Type B pancreatic cell (in vitro differentiated cells): ENCODE results near the gene TCHP. TPM values are rescaled to one million over a fixed set of nuclear protein-coding genes. Genes with fewer than 3 reads are reported as not detected.
A peak's percentile ranks its signal among the peaks of the same experiment; 100 is the strongest.

Experiments
- DNase-seq: peaks from one replicate; pipeline ENCODE4 v3.0.0; 2021; ENCODE audit warnings: mixed read lengths; ENCODE audit not compliant: unreplicated experiment; ENCODE audit errors: extremely low spot score
- H3K27ac Mint-ChIP-seq: 2 replicates; pipeline ENCODE4 v1.8.0; 2021; ENCODE audit warnings: mild to moderate bottlenecking, mixed read lengths
- H3K27me3 Mint-ChIP-seq: 2 replicates; pipeline ENCODE4 v1.8.0; 2021; ENCODE audit warnings: mixed read lengths
- H3K36me3 Mint-ChIP-seq: 2 replicates; pipeline ENCODE4 v1.8.0; 2021; ENCODE audit warnings: mixed read lengths
- H3K4me1 Mint-ChIP-seq: one replicate; pipeline ENCODE4 v1.8.0; 2021; ENCODE audit warnings: mixed read lengths; ENCODE audit not compliant: unreplicated experiment
- H3K4me3 Mint-ChIP-seq: 2 replicates; pipeline ENCODE4 v1.8.0; 2021; ENCODE audit warnings: mild to moderate bottlenecking, mixed read lengths
- H3K9me3 Mint-ChIP-seq: 2 replicates; pipeline ENCODE4 v1.8.0; 2021; ENCODE audit warnings: mixed read lengths
- total RNA-seq: library from RNA; stranded (reverse); gene quantifications from 2 replicates; pipeline ENCODE4 v1.2.1, GENCODE V29; 2021; ENCODE audit warnings: low replicate concordance
- TF ChIP-seq, protein P1 (sequence below): fragments of 200-600 bp; sonication (generic); conservative IDR thresholded peaks from 2 replicates; pipeline ENCODE4 v1.5.0; 2021; ENCODE audit warnings: antibody characterized with exemption, mild to moderate bottlenecking

The TCHP gene
- total RNA-seq, 1 donor from 2014 or later: 21.6 TPM

GRCh38 chr12:109940339-109940923 lies 40.4 kb downstream of the TCHP start:
- Mint-ChIP-seq H3K4me3 (no peak overlapping the region), H3K27ac (no peak overlapping the region), H3K36me3 (peaks cover 11% of the 10 kb centered on the region), H3K9me3 (no peaks in the 10 kb centered on the region), H3K27me3 (no peaks in the 10 kb centered on the region), H3K4me1 (peaks cover 10% of the 10 kb centered on the region)
- no peak for DNase-seq
- TF ChIP-seq, protein P1, sequence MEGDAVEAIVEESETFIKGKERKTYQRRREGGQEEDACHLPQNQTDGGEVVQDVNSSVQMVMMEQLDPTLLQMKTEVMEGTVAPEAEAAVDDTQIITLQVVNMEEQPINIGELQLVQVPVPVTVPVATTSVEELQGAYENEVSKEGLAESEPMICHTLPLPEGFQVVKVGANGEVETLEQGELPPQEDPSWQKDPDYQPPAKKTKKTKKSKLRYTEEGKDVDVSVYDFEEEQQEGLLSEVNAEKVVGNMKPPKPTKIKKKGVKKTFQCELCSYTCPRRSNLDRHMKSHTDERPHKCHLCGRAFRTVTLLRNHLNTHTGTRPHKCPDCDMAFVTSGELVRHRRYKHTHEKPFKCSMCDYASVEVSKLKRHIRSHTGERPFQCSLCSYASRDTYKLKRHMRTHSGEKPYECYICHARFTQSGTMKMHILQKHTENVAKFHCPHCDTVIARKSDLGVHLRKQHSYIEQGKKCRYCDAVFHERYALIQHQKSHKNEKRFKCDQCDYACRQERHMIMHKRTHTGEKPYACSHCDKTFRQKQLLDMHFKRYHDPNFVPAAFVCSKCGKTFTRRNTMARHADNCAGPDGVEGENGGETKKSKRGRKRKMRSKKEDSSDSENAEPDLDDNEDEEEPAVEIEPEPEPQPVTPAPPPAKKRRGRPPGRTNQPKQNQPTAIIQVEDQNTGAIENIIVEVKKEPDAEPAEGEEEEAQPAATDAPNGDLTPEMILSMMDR: no peak

DNA sequence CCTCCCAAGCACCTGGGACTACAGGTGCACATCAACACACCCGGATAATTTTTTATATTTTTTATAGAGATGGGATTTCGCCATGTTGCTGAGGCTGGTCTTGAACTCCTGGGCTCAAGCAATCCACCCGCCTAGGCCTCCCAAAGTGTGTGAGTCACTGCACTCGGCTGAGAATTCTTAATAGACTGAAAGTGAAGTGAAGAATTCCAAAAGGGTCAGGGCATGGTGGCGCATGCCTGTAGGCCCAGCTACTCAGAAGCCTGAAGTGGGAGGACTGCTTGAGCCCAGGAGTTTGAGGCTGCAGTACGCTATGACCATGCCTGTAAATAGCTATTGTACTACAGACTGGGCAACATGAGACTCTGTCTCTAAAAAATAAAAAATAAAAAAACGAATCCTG lies 43.7 kb downstream of the TCHP start:
- Mint-ChIP-seq H3K9me3 (no peaks in the 10 kb centered on the region), H3K4me1 (peaks cover 33% of the 10 kb centered on the region), H3K27me3 (no peaks in the 10 kb centered on the region), H3K27ac (no peak overlapping the region), H3K36me3 (peaks cover 12% of the 10 kb centered on the region), H3K4me3 (no peak overlapping the region)
- TF ChIP-seq, protein P1: no peak
- no peak for DNase-seq

GRCh38 chr12:109944561-109945359 lies 44.7 kb downstream of the TCHP start:
- TF ChIP-seq, protein P1: no peak
- H3K36me3 Mint-ChIP-seq: peaks cover 7% of the 10 kb centered on the region
- peaks cover 40% of the 10 kb centered on the region for H3K4me1 Mint-ChIP-seq
- H3K27me3 Mint-ChIP-seq: no peaks in the 10 kb centered on the region
- H3K4me3 Mint-ChIP-seq: peak overlapping the region; percentile 59
- no peak overlapping the region for H3K27ac Mint-ChIP-seq
- no peaks in the 10 kb centered on the region for H3K9me3 Mint-ChIP-seq
- no peak for DNase-seq

DNA sequence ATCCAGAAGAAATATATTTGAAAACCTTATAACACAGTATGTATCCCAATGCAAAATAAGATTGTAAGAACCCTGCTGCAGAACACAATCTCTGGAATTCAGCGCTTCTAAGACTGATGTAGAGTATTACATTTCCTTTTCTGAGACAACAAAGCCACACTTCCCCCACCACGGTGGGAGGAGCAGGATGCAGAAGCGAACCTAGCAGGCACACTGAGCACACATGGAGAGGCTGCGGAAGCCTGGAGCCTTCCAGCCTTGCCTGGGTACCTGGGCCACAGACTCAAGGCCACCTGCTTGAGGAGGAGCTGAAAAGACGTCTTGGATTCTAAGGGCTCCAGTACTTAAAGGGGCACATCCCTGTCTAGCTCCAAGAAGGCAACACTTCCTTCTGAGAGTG lies 46.4 kb downstream of the TCHP start:
- Mint-ChIP-seq H3K4me3 (no peak overlapping the region), H3K4me1 (peaks cover 45% of the 10 kb centered on the region), H3K36me3 (peaks cover 13% of the 10 kb centered on the region), H3K27me3 (no peaks in the 10 kb centered on the region), H3K27ac (no peak overlapping the region), H3K9me3 (no peaks in the 10 kb centered on the region)
- TF ChIP-seq, protein P1: no peak
- no peak for DNase-seq

DNA sequence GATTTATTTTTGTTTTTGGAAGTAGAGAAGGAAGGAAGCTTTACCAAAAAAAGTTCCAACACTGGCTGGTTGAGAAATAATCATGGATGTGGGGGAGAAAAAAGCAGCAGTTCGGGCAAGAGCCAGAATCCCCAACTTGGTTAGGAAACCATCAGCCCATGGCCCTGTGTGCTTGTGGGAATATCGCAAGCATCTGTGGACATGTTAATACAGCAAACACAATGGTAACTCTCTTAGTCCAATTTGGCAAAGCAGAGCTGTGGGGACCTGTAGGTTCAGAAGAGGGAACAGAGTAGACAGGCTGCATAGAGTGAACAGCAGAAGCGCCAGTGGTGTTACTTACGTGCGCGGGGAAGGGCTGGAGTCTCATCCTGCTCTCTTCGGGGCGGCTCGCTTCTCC lies 46.8 kb downstream of the TCHP start:
- no peak for DNase-seq
- Mint-ChIP-seq H3K36me3 (peaks cover 17% of the 10 kb centered on the region), H3K27me3 (no peaks in the 10 kb centered on the region), H3K27ac (no peak overlapping the region), H3K4me3 (no peak overlapping the region), H3K9me3 (no peaks in the 10 kb centered on the region), H3K4me1 (peaks cover 45% of the 10 kb centered on the region)
- TF ChIP-seq, protein P1: no peak
